GM19452 (cell line): ENCODE data around the gene CENPB.
A peak's percentile ranks its signal among the peaks of the same experiment; 100 is the strongest.
"Not testable (repeated sequence)": the region's sequence is repeated elsewhere in the genome, so short reads cannot be mapped to it uniquely, and the experiment has no call there.

Experiments used
- ATAC-seq: cut with Tn5 transposase; IDR thresholded peaks from one replicate; pipeline ENCODE4 v1.9.1; 2021; ENCODE audit not compliant: unreplicated experiment

Gene CENPB

DNA sequence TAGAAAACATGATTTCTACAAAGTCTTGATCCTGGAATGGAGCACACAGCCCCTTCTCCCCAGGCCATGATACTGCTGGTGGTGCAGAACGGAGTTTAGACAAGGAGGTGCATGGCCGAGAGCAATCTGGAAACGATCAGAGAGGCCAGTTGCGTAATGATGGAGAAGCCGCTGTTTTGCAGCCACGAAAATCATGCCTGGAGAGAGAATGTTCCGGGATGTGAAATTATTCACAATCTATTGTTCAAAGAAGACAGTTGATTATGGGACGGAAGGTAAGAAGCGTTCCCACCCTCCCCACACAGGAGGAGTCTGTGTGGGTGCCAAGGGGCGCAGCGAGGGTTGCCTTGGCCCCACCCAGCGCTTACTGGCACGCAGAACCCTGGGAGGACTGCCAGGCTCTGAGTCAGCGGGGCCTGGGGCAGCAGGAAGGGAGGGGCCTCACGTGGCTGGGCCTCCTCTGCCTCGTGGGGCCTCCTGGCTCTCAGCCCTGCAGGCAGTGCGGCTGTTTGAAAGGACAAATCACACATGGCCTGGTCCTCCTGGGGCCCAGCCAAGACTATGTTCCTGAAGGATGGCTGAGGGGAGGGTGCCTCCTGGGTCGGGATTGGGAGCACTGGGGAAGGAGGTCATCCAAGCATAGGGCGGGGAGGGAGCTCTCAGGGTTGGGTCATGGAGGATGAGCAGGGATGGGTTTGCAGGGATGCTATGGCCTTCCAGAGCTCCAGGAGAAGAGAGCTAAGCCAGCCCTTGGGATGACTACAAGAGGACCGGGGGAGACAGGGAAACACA lies 25.1 kb upstream of the CENPB start:
- no peak for ATAC-seq

GRCh38 chr20:3808544-3808943 lies 22.0 kb upstream of the CENPB start:
- no peak for ATAC-seq

DNA sequence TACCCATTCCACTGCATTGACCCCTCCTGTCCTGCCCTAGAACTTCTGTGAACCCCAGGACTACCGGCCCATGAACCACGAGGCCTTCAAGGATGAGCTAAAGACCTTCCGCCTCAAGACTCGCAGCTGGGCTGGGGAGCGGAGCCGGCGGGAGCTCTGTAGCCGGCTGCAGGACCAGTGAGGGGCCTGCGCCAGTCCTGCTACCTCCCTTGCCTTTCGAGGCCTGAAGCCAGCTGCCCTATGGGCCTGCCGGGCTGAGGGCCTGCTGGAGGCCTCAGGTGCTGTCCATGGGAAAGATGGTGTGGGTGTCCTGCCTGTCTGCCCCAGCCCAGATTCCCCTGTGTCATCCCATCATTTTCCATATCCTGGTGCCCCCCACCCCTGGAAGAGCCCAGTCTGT lies 18.2 kb upstream of the CENPB start:
- no peak for ATAC-seq

- no peak for ATAC-seq
Observed at GRCh38 chr20:3804254-3804751, 17.8 kb upstream of the CENPB start.

DNA sequence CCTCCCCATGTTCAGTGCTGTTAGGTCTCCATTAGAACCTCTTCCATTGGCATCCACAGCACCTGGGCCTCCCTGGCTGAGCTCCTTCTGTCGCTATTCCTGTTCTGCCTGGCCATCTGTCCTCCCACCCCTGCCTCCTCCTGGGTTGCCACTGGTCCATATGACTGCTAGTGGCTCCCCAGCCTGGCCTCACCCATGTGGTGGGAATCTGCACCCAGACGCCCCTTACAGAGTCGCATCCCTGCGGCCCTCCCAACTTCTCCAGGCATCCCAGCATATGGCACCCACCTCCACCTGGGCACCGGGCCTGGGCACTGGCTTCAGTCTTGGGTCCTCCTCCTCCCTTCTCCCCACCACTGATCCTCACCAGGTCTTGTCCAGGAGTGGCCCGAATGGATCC lies 17.3 kb upstream of the CENPB start:
- ATAC-seq, result no peak

DNA sequence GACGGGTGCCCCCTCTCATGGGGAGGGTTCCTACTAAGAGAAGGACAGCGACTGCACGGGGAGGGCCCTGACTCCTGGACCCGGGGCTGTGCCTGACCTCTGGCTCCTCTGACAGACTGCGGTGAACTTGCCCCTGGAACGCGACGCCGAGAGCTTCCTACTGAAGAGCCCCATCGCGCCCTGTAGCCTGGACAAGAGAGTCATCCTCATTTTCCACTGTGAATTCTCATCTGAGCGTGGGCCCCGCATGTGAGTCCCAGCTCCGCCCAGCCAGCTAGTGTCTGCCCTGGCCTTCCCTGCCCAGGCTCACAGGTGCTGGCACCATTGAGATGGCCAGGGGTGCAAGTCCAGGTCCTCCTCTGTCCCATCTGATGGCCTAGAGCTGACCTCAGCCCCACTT lies 16.7 kb upstream of the CENPB start:
- no peak for ATAC-seq

DNA sequence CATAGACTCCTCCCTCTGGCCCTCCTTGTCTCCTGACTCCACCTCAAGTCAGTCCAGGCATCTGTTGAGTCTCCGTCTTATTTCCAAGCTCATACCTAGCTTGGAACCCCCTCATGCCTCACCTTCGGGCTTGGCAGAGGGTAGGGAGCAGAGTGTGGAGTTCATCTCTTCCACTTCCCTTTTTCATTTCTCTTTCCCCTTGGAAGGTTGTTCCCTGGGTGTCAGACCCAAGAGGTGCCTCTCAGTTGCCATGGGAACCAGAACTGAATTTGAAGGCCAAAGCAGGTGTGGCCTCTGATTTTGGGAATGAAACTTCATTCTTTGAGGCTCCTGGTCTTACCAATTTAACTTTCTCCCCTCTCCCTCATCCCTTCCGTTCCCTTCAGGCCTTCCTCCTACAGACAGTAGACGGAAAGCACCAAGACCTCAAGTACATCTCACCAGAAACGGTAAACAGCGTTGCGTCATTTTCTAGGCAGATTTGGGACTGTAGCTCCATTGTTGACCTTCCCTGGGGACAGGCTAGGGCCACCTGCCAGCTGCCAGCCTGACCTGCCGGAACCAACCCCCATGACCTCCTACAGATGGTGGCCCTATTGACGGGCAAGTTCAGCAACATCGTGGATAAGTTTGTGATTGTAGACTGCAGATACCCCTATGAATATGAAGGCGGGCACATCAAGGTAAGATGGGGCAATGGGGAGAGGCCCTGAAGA lies 16.1 kb upstream of the CENPB start:
- no peak for ATAC-seq

DNA sequence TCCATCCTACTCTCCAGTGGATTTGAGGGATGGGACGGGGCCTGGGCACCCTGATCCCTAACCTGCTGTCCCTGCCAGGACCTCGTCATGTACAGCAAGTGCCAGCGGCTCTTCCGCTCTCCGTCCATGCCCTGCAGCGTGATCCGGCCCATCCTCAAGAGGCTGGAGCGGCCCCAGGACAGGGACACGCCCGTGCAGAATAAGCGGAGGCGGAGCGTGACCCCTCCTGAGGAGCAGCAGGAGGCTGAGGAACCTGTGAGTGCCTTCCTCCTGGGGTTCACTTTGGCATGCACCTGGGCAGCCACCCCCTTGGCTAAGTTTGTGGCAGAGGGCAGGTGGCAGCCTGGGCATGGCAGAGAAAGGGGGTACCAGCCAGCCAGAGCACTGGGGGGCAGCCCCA lies 15.3 kb upstream of the CENPB start:
- ATAC-seq, result no peak

GRCh38 chr20:3801299-3801698 lies 14.8 kb upstream of the CENPB start:
- ATAC-seq, result no peak

DNA sequence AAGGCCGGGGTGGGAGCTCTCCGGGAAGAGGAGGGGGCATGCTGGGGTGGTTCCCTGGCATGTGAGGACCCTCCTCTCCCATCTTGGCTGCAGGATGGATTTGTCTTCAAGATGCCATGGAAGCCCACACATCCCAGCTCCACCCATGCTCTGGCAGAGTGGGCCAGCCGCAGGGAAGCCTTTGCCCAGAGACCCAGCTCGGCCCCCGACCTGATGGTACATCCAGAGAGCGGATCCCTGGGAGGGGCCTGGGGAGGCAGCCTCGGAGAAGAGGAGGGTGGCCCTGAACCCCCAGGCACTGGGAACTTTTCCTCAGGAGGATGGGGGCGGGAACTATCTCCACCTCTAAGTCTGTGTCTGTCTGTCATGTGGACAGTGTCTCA lies 14.3 kb upstream of the CENPB start:
- no peak for ATAC-seq

- ATAC-seq, result no peak
Observed at GRCh38 chr20:3800256-3800877, 13.8 kb upstream of the CENPB start.

- no peak for ATAC-seq
Observed at GRCh38 chr20:3798908-3799248, 12.3 kb upstream of the CENPB start.

DNA sequence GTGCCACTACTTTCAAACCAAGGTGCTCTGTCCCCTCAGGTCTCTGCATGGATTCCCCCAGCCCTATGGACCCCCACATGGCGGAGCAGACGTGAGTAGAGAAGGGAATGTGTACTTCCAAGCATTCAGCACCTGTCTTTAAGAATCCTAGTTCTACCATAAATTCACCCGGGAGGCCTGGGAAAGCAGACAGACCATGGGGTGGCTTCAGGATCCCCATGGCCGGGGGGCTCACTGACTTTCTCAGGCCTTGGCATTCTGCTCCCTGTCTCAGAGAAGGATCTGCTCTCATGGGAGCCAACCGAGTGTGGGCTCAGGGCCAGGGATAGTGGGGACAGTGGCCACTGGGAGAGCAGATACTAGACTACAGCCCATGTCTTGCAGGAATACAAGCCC lies 11.8 kb upstream of the CENPB start:
- no peak for ATAC-seq

DNA sequence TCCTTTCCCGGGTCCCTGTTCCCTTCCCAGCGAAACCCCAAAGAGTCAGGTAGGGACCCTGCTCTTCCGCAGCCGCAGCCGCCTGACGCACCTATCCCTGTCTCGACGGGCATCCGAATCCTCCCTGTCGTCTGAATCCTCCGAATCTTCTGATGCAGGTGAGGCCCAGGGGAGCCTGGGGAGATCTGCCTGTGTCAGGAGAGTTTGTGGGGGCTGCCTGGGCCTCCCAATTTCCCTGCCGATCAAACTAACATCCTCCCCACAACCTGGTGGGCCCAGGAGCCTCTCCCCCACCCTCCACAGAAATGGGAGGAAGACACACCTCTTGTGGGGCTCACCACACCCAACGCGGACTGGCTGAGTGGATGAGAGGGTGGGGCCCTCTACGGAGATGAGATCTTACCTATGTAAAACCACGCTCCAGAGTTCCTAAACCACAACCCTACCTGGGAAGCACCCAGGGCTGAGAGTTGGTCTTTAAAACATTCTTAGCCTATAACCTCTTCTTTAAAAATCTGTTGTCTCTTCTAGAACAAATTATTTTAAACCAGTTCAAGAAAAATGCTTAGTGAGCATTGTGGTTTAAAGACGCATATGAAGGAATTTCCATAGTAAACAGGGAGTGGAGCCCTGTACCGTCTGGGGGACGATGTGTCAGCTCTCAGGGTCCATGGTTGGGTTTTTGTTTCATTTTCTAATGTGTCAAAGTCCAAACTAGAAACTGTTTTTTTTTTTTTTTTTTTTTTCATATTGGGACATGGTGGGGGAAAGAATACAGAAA lies 11.2 kb upstream of the CENPB start:
- no peak for ATAC-seq

GRCh38 chr20:3797226-3797545 lies 10.6 kb upstream of the CENPB start:
- ATAC-seq, result no peak

- ATAC-seq, result peak; percentile 4
Observed at GRCh38 chr20:3796477-3797225, 10.1 kb upstream of the CENPB start.

DNA sequence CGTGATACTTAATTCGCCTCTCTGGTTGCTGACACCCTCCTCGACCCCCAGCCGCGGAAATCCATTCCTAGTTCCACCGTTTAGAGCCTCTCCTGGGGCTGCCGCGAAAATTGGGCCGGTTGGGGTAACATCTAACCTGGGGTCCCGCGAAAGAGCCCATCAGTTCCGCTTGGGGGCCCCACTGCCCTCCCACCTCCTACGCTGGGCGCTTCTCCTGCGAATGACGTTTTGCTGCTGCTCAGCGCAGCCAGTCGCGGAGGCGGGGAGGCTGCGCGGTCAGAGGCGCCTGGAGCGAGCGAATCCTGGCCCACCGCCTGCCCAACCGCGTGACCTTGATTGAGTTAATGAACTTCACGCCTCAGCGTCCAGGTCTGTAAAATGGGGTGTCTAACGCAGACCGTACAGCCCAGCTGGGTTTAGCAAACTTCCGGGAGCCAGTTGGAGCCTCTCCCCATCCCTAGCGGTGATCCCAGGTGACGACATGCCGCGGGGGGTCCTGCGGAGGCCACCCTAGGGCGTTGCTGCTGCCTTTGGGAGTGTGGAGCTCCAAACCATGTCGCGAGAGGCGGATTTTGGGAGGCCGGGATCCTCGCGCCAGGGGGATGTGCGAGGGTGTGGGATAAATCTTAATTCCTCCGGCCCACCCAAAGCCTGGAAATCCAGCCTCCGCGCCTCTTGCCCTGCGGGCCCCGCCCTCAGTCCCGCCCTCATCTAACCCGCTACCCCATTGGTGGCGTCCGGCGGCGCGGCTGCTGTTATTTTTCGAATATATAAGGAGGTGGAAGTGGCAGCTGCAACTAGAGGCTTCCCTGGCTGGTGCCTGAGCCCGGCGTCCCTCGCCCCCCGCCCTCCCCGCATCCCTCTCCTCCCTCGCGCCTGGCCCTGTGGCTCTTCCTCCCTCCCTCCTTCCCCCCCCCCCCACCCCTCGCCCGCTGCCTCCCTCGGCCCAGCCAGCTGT lies 9.2 kb upstream of the CENPB start, which contains the start of gene CDC25B:
Gene CDC25B (plus strand): TSS at position 800 of the 958 bp plus-strand sequence. CDS start 222 bp downstream, outside the sequence.
- ATAC-seq, result peak; percentile 62

GRCh38 chr20:3794701-3795420 lies 8.3 kb upstream of the CENPB start:
- ATAC-seq, result no peak

DNA sequence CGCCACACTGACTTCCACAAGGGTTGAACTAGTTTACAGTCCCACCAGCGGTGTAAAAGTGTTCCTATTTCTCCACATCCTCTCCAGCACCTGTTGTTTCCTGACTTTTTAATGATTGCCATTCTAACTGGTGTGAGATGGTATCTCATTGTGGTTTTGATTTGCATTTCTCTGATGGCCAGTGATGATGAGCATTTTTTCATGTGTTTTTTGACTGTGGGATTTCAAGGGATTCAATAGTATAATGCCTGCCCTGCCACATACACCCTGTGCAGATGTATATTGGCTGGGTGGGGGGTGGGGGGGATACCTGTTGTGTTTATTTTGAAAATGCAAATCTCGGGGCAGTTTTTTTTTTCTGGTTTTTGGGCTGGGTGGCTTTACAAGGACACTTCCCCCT lies 7.6 kb upstream of the CENPB start:
- not testable (repeated sequence) for ATAC-seq
